Islet precursor cell (in vitro differentiated cells): ENCODE results near the gene SCG5.

Source experiments
- DNase-seq: peaks from one replicate; pipeline ENCODE4 v3.0.0-alpha.2; 2018

The SCG5 gene

GRCh38 chr15:32692286-32692685, 50.8 kb downstream of the SCG5 start:
- no peak for DNase-seq

DNA sequence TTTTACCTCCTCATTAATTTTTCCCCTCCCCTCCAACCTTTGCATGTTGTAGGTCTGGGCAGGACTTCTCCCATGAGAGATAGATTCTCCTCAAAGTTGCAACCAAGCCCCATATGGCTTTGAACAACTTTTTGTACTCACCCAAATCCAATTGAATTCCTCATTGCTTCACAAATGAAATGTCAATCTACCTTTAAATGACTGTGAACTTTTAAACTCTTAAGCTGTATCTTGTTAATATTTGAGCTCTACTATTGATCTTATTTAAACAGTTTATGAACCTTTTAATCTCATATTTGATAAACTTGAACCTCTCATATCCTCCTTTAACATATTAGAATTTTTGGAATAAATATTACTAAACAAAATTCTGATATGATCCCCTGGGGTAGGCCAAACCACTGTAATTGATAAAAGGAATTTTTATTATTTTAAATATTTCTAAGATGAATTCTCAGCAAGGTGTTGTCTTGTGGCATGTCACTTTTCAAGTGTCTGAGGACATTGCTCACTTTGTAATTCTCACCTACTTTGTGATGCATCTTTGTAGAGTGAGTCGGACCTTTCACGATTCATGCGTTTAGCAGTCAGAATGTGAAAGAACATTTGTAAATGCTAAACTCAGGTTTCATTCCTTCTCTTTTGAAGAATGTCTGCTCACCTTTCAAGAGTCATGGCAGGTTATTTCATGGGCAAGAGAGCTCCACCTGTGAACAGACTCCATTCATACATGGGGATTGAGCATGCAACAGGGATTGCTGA, 52.9 kb downstream of the SCG5 start:
- no peak for DNase-seq

GRCh38 chr15:32698773-32699390, 57.4 kb downstream of the SCG5 start:
- DNase-seq = no peak

- DNase-seq = no peak
These were observed 59.1 kb downstream of the SCG5 start for GRCh38 chr15:32700501-32701150.

DNA sequence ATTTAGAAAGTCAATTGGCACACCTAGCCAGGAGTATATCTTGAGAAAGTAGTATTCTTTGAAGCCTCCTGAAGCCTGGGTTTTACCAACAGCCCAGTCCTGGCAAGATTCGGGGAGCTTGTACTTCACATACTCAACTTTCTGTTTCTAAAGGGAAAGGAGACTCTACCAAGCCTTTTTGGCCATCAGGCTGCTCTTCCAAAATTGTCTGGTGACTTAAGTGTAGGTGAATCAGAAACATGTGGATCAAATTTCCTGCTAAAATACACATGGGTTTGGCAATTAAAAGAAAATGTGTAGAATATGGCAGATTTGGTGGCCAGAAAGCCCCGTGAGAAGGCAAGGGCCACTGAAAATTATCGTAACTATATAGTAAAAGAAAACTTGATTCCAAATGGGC, 60.4 kb downstream of the SCG5 start:
- no peak for DNase-seq

DNA sequence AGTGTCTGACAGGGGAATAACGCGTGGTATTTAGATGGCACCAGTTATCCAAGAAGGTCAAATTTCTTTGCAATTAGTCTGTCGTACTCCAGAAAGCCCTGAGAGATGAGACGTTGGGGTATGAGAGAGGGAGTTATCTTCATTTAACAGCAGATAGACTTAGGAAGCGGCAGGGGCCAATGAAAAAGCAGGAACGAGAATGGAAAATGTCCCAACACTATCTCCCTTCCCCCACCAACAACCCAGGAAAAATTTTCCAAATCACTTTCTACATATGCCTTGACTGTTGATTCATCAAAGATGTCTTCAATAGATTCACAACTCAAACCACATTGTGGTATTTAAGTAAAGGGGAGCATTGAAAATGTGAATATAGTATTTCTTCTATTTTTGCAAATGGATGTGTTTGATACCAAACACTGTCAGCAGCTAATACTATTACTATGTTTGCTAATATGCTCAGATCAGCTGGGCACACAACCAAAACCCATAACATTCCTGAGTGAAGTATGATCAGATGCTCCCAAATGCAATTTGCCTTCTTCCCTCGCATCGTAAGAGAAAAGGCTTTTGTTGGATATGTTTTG, 63.0 kb downstream of the SCG5 start:
- DNase-seq = no peak

- no peak for DNase-seq
These were observed 63.9 kb downstream of the SCG5 start for GRCh38 chr15:32705446-32705845.

DNA sequence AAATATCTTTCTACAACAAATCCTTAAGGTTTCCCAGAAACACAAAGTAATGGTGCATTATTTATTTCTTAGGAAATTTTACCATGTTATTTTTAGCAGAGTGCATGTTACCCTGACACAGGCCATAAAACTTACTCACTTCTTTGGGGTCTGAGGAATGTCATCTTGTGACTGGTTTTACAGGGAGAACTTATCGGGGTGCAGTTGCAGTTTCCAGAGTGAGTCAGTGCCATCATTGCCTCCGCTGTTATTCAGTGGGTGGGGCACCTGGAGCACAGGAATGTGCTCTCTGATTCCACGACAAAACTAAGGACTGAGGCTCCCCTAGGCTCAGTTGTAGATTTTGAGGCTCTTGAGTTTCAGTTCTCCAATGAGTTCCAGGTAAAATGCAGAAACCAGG, 65.2 kb downstream of the SCG5 start:
- no peak for DNase-seq

DNA sequence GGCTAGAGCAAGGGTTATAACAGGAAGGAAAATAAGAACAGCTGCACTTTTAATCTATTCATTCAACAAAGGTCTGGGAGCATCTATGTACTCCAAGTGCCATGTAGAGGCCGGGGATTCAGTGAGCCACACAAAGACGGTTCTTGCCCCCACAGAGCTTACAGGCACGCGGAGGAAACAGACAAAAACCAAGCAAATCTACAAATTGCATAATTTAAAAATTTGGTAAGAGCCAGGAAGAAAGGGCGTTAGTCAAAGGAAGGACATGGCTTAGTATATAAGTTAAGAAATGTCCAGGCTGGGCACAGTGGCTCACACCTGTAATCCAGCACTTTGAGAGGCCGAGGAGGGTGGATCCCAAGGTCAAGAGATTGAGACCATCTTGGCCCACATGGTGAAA, 65.9 kb downstream of the SCG5 start:
- DNase-seq = no peak

DNA sequence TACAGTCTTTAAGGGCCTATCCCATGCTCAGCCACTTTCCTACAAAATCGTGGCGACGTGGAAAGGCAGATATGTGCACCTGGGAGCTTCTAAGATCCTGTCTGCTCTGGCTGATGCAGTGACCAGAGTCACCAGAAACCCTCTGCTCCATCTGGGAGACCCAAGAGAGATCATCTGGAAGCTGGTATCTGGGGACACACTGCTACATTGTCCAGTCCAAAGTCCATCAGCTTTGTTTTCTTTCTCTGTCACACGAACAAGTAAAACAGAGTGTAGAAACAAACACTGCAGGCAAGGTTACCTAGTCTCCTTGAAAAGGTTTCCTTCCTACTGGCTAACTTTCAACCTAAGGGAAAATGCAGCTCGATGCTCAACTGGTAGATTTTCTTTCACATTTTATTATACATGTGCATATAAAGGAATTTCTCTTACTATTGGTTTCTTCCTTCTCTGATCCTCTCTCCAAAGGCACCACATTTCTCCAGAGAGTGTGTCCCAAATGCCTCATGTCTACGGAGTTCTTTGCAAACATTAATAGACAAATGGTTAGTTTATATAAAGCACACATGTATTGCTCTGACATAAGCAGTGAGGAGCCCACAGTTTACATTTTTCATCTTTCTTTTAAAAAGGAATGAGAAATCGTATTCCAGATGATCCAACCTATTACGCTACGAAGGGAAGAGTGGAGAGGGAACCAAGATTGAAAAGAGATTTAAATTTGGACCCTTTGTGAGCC, 68.0 kb downstream of the SCG5 start:
- no peak for DNase-seq

DNA sequence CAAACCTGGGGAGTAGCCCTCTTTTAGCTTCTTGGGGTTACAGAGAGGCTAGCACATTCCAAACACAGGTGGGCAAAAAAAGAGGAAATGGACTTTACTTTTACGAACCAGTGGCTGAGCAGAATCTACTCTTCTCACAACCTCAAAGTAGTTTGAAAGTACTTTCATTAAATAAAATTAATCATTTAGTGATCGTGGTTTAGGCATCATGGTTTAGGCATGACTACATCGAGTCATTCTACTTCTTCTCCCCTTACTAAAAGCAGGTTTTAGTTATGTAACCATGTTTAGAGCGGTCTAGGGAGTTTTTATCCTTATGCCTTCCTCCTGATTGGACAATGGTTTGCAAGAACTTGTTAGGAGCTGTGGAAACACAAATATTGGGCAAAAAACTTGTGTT, 73.8 kb downstream of the SCG5 start:
- no peak for DNase-seq

DNA sequence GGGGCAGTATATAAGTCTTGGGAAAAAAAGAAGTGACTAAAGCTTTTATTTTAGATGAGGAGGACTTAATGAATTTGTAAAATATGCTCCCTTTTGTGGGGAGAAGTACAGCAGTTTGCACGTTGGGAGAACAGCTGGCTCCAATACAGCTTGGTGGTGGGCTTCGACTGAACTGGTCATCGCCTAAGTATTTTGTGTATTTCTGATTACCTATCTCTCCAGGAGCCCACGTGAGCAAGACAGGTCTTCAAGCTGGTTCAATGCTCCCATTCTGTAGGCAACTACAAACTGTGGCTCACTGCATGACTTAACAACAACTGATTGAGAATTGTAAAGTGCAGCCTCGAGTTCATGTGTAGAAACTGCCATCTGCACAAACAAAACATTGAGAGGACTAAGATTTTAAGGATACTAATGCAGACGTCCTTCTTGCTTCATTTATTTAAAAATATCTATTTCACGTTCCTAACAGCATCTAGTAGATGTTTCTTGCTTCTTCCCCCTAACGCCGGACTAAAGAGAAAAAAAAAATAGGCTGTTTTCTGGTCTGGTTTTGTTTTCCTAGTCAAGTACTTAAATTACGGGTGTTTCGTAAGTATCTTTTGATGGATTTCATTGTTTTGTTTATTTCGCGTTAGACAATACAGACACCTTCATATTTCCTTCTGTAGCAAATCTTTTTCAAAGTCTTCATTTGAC, 74.9 kb downstream of the SCG5 start:
- no peak for DNase-seq

- DNase-seq = no peak
These were observed 75.5 kb downstream of the SCG5 start for GRCh38 chr15:32716915-32717425.

DNA sequence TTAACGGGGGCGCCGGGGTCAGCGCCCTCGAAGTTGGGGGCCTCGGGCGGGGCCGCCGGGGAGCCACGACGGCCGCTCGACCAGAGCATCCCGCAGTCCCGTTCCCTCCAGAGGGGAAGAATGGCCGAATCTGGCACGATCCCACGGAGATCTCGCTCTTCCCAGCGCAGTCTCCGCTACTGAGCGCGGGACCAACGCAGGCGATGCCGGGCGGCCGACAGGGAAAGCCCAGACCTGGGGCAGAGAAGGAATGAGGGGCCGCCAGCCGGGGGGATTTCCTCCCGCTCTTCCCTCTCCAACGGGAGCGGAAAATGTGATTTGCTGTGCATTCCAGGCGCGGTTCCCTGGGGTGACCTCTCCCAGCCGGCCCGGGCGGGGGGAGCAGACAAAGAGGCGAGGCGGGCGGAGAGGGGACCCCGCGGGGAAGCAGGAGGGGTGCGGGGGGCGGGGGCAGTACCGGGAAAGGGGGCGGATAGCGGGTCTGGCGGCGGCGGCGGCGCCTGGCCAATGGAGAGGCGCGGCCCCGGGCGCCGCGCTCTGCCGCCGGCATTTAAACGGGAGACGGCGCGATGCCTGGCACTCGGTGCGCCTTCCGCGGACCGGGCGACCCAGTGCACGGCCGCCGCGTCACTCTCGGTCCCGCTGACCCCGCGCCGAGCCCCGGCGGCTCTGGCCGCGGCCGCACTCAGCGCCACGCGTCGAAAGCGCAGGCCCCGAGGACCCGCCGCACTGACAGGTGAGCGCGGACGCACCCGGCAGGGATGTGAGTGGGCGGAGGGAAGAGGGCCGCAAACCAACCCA, 76.1 kb downstream of the SCG5 start, which contains the start of gene GREM1:
Gene GREM1, plus strand, starts transcription at position 579 of the 801 bp plus-strand sequence. CDS start 12,687 bp downstream, outside the sequence.
- DNase-seq = peak; percentile 63

DNA sequence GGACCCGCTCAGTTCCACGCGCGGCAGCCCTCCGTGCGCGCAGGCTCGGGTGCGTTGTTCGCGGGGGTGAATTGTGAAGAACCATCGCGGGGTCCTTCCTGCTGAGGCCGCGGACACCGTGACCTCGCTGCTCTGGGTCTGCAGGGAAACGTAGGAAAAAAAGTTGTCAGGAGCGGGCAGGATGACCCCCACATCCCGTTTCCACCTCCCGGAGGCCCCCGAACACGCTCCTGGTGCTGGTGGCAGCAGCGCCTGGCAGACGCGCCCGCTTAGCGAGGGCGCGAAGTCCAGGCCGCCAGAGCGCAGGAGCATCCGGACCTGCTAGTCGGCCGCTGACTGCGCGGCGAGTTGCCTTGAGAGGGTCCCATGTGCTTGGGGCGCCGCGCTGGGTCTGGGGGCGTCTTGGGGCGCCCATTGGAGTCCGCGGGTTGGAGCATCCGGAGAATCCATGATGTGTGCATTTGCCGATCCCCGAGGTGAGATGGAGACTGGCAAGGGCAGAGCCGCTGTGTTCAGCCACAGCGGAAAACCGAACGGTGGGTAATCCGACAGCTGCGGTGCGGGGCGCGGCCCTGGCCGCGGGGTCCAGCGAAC, 76.8 kb downstream of the SCG5 start:
- DNase-seq = no peak

DNA sequence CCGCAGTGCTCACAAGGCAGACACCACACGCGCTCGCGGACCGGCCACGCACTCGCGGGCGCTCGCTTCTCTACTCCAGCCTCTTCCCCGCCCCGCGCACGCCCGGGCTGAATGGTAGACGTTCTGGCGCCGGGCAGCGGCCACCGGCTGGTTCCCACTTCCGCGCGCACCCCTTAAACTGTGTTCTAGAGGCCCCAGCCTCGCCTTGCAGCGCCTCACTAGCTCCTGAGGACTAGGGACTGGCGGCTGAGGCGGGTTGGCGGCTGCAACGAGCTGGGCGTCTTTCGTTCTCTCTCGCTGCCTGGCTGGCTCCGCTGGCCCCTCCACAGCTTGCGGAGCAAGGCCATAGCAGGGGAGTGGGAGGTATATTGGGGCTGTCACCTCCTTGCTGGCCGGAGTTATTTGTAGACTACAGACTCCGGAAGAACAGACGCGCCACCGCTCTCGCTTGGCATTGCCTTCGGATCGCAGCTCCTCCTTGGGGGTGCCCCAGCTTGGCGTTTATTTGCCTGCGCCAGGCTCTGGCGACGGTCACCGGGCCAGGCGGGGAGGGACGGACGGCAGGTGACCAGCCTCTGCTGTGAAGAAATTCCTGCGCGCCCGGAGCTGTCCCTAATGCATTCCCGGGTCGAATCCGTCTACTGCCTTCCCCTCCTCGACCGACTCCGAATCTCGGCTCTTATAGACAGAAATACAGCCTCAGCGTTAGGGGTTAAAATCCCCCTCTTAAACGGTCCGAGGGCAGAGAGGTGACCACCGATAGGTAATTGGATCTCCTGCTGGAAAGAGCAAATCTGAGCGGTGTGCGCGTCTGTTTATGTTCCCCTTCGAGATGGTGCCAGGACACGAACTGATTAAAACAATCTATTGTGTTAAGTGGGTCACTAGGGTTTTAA, 77.6 kb downstream of the SCG5 start:
- DNase-seq = peak; percentile 66

GRCh38 chr15:32721596-32721995, 80.1 kb downstream of the SCG5 start:
- DNase-seq = no peak

DNA sequence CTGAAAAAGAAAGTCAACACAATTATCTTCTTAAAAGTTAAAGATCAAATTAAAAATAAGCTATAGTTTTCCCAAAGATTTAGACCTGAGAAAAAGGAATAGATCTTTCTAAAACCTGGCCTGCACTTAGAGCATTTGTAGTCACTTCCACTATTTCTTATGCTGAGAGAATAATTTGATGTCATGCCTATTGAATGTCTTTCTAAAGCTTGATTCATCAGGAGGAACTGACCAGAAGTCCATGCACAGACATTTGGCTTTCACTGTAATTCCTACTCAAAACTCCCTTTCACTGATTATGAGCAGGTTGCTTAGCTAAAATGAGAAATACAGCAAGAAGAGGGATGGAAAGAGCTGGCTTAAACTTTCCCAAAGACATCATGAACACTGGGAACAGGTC, 80.6 kb downstream of the SCG5 start:
- no peak for DNase-seq

- no peak for DNase-seq
These were observed 81.8 kb downstream of the SCG5 start for GRCh38 chr15:32723171-32723948.
